ENCODE measurements around the gene PXMP4. TPM values are rescaled to one million over a fixed set of nuclear protein-coding genes. Genes with fewer than 3 reads are reported as not detected.

The PXMP4 gene
- total and polyA plus RNA-seq, 8 donors = 11.6 to 47.5 (median 15.1) TPM

DNA sequence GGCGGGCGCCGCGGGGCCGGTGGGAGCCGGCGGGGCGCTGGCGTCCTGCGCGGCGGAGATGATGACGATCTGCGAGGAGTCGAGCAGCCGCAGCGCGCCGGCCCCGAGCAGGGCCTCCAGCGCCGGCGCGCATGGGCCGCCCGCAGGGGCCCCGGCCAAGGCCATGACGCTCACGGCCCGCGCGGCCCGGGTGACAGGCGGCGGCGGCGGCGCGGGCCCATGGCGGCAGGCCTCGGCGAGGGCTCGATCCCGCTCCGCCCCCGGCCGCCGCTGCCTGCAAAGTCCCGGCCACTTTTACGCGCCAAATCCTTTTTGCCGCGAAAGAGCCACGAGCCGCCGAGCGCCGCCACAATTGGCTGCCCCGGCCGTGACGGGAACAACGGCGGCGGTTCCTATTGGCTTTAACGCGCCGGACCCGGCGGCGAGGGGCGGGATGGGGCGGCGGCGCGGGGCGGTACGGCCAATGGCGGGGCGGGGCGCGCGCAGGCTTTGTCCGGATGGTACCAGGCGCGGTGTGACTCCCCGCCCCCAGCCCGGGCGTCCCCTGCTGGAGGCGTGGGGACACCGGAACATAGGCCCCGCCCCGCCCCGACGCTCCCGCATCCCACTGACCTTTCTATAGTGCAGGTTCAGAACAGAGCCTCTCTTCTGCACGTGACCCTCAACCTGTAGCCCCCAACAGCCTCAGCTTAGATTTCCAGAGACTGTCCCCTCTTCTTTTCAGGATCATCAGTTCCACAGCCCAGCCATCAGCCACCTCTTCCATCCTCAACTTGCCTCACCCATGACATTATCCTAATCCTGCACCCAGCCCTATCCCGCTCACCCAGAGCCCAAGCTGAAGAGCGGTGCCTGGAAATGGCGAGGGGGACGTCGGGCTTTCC is 33.8 kb downstream of the PXMP4 start, which contains the start of gene E2F1:
TSS of gene E2F1 (minus strand) at position 286 of the 884 bp plus-strand sequence. CDS start at position 165, 121 bp downstream.
- TF ChIP-seq, protein P1, sequence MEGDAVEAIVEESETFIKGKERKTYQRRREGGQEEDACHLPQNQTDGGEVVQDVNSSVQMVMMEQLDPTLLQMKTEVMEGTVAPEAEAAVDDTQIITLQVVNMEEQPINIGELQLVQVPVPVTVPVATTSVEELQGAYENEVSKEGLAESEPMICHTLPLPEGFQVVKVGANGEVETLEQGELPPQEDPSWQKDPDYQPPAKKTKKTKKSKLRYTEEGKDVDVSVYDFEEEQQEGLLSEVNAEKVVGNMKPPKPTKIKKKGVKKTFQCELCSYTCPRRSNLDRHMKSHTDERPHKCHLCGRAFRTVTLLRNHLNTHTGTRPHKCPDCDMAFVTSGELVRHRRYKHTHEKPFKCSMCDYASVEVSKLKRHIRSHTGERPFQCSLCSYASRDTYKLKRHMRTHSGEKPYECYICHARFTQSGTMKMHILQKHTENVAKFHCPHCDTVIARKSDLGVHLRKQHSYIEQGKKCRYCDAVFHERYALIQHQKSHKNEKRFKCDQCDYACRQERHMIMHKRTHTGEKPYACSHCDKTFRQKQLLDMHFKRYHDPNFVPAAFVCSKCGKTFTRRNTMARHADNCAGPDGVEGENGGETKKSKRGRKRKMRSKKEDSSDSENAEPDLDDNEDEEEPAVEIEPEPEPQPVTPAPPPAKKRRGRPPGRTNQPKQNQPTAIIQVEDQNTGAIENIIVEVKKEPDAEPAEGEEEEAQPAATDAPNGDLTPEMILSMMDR (IDR thresholded peaks at IDR 0.05) = peak; percentile 27 to 53
- H3K9me3 ChIP-seq = no peaks in the 10 kb centered on the region
- DNase-seq = peak; percentile 85 to 99 (median 94)
- H3K4me1 ChIP-seq = peaks cover 11 to 50% of the 10 kb centered on the region in 2 donors
- intact Hi-C loops (cut with DNase I) = no loop called here
- peak; percentile 97 for ATAC-seq
- peak within 1 kb of the TSS; percentile 13 to 46 for H3K4me3 ChIP-seq
- H3K36me3 ChIP-seq = no peaks in the 10 kb centered on the region
- no peaks in the 10 kb centered on the region for H3K27me3 ChIP-seq
- peak within 1 kb of the TSS; percentile 3 to 57 for H3K27ac ChIP-seq

DNA sequence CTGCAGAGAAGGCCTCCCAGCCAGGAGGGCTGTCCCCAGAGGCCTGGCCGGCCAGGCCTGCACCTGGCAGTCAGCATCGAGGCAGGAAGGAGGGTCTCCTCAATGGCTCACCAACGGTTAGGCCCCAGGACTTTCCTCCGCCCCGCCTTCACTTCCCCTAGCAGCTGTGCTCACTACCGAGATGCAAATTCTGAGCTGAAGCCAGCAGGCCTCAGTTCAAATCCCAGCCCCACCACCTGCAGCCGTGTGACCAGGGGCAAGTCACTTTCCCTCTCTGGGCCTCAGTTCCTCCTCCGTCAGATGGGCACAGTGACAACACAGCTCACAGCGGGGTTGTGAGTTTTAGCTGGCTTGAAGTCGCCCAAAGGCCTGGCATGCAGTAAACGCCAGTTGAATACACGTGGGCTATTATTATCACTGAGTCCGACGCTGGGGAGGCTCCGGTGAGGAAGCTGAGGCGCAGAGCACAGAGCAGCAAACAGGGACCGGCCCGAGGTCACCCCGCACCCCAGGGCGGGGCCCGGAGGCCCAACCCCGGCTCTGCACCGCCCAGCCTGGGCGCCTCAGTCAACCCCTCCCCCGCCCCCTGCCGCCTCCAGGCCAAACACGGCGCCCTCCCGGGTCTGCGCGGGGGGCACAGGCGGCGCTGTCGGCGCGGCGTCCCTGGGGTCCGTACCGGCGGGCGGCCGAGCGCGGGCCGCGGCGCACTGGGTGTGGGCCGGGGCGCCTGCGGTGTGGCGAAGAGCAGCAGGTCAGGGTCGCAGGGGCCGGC is 34.6 kb downstream of the PXMP4 start:
- H3K27me3 ChIP-seq = no peaks in the 10 kb centered on the region
- no peaks in the 10 kb centered on the region for H3K36me3 ChIP-seq
- H3K9me3 ChIP-seq = no peaks in the 10 kb centered on the region
- H3K27ac ChIP-seq = peak overlapping the region in 1 of 2 donors; percentile 3
- peak in 1 of 4 donors; percentile 85 for DNase-seq
- ATAC-seq = peak; percentile 46
- peak overlapping the region; percentile 9 to 46 for H3K4me3 ChIP-seq
- TF ChIP-seq, protein P1 (IDR thresholded peaks at IDR 0.05) = no peak
- peaks cover 11 to 50% of the 10 kb centered on the region in 2 donors for H3K4me1 ChIP-seq
- intact Hi-C loops (cut with DNase I) = no loop called here

DNA sequence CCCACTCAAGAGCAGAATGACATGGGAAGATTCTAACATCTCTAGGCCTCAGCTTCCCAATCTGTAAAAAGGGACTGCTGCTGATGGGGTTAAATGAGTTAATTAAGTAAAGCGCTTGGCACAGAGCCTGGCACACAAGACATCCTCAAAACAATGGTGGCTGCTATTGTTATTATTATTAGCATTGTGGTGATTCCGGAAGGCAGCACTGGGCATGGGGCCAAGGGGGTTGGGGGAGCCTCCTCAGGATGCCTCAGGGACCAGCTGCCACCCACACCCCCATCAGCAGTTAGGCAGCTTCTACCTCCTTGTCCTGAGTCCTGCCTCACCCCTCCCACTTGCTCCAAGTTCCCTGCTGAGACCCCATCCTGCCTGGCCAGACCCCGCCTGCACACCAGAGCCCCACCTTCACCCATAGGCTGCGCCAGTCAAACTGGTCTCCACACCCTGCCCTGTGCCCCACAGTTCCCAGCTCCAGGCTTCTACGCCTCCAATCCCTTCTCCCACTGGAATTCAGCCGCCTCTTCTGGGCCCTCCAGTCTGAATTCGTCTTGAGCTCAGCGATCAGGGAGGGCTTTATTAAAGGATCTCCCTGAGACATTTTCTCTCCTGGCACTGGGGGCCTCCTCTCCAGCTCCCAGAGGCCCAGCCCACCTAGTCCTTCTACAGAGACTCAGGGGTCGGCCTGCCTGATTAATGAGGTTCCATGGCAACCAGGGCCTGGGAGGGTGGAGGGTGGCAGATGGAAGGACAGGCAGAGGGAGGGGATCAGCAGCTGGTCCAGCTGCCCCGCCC is 35.4 kb downstream of the PXMP4 start:
- Histone ChIP-seq H3K27me3 (no peaks in the 10 kb centered on the region), H3K36me3 (no peaks in the 10 kb centered on the region), H3K4me3 (peak overlapping the region in 1 of 2 donors; percentile 46), H3K27ac (peak overlapping the region in 1 of 2 donors; percentile 3), H3K9me3 (no peaks in the 10 kb centered on the region), H3K4me1 (peaks cover 11 to 50% of the 10 kb centered on the region in 2 donors)
- ATAC-seq (no peak), DNase-seq (no peak)
- TF ChIP-seq, protein P1 (IDR thresholded peaks at IDR 0.05) = no peak
- intact Hi-C loops (cut with DNase I) = no loop called here

DNA sequence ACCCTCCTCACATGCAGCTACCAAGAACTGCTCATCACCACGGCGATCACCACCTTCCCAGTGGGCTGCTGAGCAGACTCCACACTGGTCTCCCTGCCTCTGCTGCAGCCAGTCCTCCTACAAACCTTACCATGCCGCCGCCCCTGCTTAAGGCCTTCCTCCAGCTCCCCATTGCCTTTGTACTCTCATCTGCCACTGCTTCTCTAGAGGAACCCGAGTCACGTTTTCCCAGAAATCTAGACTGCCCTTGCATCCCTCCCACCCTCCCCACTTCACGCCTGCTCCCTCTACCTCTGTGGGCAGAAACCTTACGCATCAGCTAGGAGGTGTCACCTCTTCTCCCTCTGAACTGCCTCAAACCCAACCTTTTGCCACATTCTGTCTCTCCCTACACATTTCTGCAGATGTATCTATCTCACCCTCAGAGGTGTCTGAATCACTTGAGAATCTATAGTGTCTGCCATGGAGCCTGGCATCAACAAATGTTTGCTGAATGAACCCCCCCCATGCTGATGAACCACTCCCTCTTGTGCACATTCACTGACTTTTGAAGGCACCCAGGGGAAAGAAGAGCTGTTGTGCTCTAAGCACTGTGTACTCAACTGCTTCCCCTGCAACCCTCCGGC is 38.3 kb downstream of the PXMP4 start:
- TF ChIP-seq, protein P1 (IDR thresholded peaks at IDR 0.05) = no peak
- no peak overlapping the region for H3K4me3 ChIP-seq
- no peak overlapping the region for H3K27ac ChIP-seq
- H3K9me3 ChIP-seq = no peaks in the 10 kb centered on the region
- H3K4me1 ChIP-seq = peaks cover 11 to 42% of the 10 kb centered on the region in 2 donors
- DNase-seq (no peak), ATAC-seq (no peak)
- intact Hi-C loops (cut with DNase I) = no loop called here
- H3K27me3 ChIP-seq = no peaks in the 10 kb centered on the region
- no peaks in the 10 kb centered on the region for H3K36me3 ChIP-seq

All from left lung (tissue), 10 donors.